ENCODE measurements around the gene C15orf61.

C15orf61 gene

GRCh38 chr15:67554580-67554979, 33.6 kb downstream of the C15orf61 start:
- no peak for DNase-seq

- no peak for DNase-seq
These were observed 36.1 kb downstream of the C15orf61 start for GRCh38 chr15:67556976-67557570.

GRCh38 chr15:67558502-67558901, 37.6 kb downstream of the C15orf61 start:
- DNase-seq, result no peak

- DNase-seq, result no peak
These were observed 38.2 kb downstream of the C15orf61 start for GRCh38 chr15:67559158-67559557.

- DNase-seq, result no peak
These were observed 38.6 kb downstream of the C15orf61 start for GRCh38 chr15:67559576-67559975.

GRCh38 chr15:67560320-67560719, 39.4 kb downstream of the C15orf61 start:
- DNase-seq, result no peak

- DNase-seq, result no peak
These were observed 42.2 kb downstream of the C15orf61 start for GRCh38 chr15:67563092-67563491.

GRCh38 chr15:67564021-67564967, 43.4 kb downstream of the C15orf61 start:
- DNase-seq, result no peak

- DNase-seq, result no peak
These were observed 44.0 kb downstream of the C15orf61 start for GRCh38 chr15:67564968-67565345.

GRCh38 chr15:67569668-67570067, 48.7 kb downstream of the C15orf61 start:
- DNase-seq, result no peak

GRCh38 chr15:67570875-67571647, 50.1 kb downstream of the C15orf61 start:
- no peak for DNase-seq

- no peak for DNase-seq
These were observed 50.9 kb downstream of the C15orf61 start for GRCh38 chr15:67571648-67572415.

GRCh38 chr15:67573194-67573593, 52.3 kb downstream of the C15orf61 start:
- DNase-seq, result no peak

GRCh38 chr15:67575039-67575502, 54.1 kb downstream of the C15orf61 start:
- DNase-seq, result no peak

- no peak for DNase-seq
These were observed 57.2 kb downstream of the C15orf61 start for GRCh38 chr15:67578020-67578600.

- no peak for DNase-seq
These were observed 58.2 kb downstream of the C15orf61 start for GRCh38 chr15:67579164-67579563.
